BLaER1 treated with 17β-estradiol and CSF1 and Interleukin-3, amounts not matched to agents 10 nM and 100 nM (cell line): ENCODE measurements around the gene TMEM260.
A peak's percentile ranks its signal among the peaks of the same experiment; 100 is the strongest.
"Not testable (repeated sequence)": the region's sequence is repeated elsewhere in the genome, so short reads cannot be mapped to it uniquely, and the experiment has no call there.

Experiments used
- H3K27ac ChIP-seq, 11 experiments: shearing (Covaris generic); formaldehyde crosslinking; 2 replicates each; pipeline ENCODE4 v1.8.1; 2022
- H3K27me3 ChIP-seq, 11 experiments: shearing (Covaris generic); formaldehyde crosslinking; 2 replicates each; pipeline ENCODE4 v1.8.1; 2022
- H3K36me3 ChIP-seq, 11 experiments: shearing (Covaris generic); formaldehyde crosslinking; 2 replicates each; pipeline ENCODE4 v1.8.1; 2022
- H3K4me1 ChIP-seq, 10 experiments: shearing (Covaris generic); formaldehyde crosslinking; 2 replicates each; pipeline ENCODE4 v1.8.1; 2022
- H3K4me2 ChIP-seq, 11 experiments: shearing (Covaris generic); formaldehyde crosslinking; 2 replicates each; pipeline ENCODE4 v1.8.1; 2022
- H3K4me3 ChIP-seq, 10 experiments: shearing (Covaris generic); formaldehyde crosslinking; 2 replicates each; pipeline ENCODE4 v1.8.1; 2022
- H3K9ac ChIP-seq, 11 experiments: shearing (Covaris generic); formaldehyde crosslinking; 2 replicates each; pipeline ENCODE4 v1.8.1; 2022
- H3K9me3 ChIP-seq, 11 experiments: shearing (Covaris generic); formaldehyde crosslinking; replicated peaks in 1 of 11; 2 replicates each; pipeline ENCODE4 v1.8.1; 2022
- H4K20me1 ChIP-seq, 11 experiments: shearing (Covaris generic); formaldehyde crosslinking; 2 replicates each; pipeline ENCODE4 v1.8.1; 2022
- Cebpa-rat ChIP-seq, 11 experiments: shearing (Covaris generic); IDR thresholded peaks; 2 replicates each; pipeline ENCODE4 v1.8.1; 2022

Gene TMEM260

GRCh38 chr14:56659378-56659777, 79.8 kb downstream of the TMEM260 start:
- Histone ChIP-seq H3K27me3 (no peaks in the 10 kb centered on the region), H4K20me1 (0 out of 22 replicates have a peak, but pooled peaks cover 0 to 7% (median 0%) of the 10 kb centered on the region in 11 experiments), H3K9ac (no peak overlapping the region), H3K36me3 (no peaks in the 10 kb centered on the region), H3K4me1 (peaks cover 0 to 4% (median 0%) of the 10 kb centered on the region in 10 experiments; a peak in 1 of 20 replicates), H3K27ac (no peak overlapping the region), H3K9me3 (no peaks in the 10 kb centered on the region), H3K4me3 (no peak overlapping the region), H3K4me2 (no peak overlapping the region)
- TF ChIP-seq Cebpa-rat (IDR thresholded peaks at IDR 0.05) = no peak

- Histone ChIP-seq H3K4me2 (no peak overlapping the region), H3K4me3 (no peak overlapping the region), H3K9me3 (no peaks in the 10 kb centered on the region), H3K36me3 (no peaks in the 10 kb centered on the region), H3K27ac (peak overlapping the region in 1 of 11 experiments; percentile 28; a peak in 1 of 22 replicates), H3K27me3 (no peaks in the 10 kb centered on the region), H3K9ac (no peak overlapping the region), H4K20me1 (0 out of 22 replicates have a peak, but pooled peaks cover 0 to 7% (median 0%) of the 10 kb centered on the region in 11 experiments), H3K4me1 (peaks cover 0 to 4% (median 0%) of the 10 kb centered on the region in 10 experiments; a peak in 1 of 20 replicates)
- TF ChIP-seq Cebpa-rat (IDR thresholded peaks at IDR 0.05) = no peak
Measured at GRCh38 chr14:56659964-56660551, 80.5 kb downstream of the TMEM260 start.

GRCh38 chr14:56660677-56661389, 81.2 kb downstream of the TMEM260 start:
- Histone ChIP-seq H3K4me1 (peaks cover 0 to 4% (median 0%) of the 10 kb centered on the region in 10 experiments; a peak in 1 of 20 replicates), H3K4me2 (no peak overlapping the region), H4K20me1 (0 out of 22 replicates have a peak, but pooled peaks cover 0 to 7% (median 0%) of the 10 kb centered on the region in 11 experiments), H3K4me3 (no peak overlapping the region), H3K27ac (no peak overlapping the region; a peak in 1 of 22 replicates), H3K36me3 (no peaks in the 10 kb centered on the region), H3K9ac (no peak overlapping the region), H3K9me3 (no peaks in the 10 kb centered on the region), H3K27me3 (no peaks in the 10 kb centered on the region)
- TF ChIP-seq Cebpa-rat (IDR thresholded peaks at IDR 0.05) = no peak

GRCh38 chr14:56661478-56661877, 81.9 kb downstream of the TMEM260 start:
- Histone ChIP-seq H3K4me3 (no peak overlapping the region), H3K4me1 (peaks cover 0 to 4% (median 0%) of the 10 kb centered on the region in 10 experiments; a peak in 1 of 20 replicates), H3K27ac (no peak overlapping the region), H3K36me3 (no peaks in the 10 kb centered on the region), H3K4me2 (no peak overlapping the region), H3K9ac (no peak overlapping the region), H3K27me3 (no peaks in the 10 kb centered on the region), H4K20me1 (0 out of 22 replicates have a peak, but pooled peaks cover 0 to 7% (median 0%) of the 10 kb centered on the region in 11 experiments), H3K9me3 (peaks cover 0 to 5% (median 0%) of the 10 kb centered on the region in 11 experiments; a peak in 5 of 22 replicates)
- no peak for TF ChIP-seq Cebpa-rat (IDR thresholded peaks at IDR 0.05)

GRCh38 chr14:56664811-56665421, 85.3 kb downstream of the TMEM260 start:
- Histone ChIP-seq H3K4me2 (no peak overlapping the region), H3K36me3 (no peaks in the 10 kb centered on the region), H3K27me3 (no peaks in the 10 kb centered on the region), H3K4me3 (no peak overlapping the region), H3K9me3 (peaks cover 0 to 13% (median 6%) of the 10 kb centered on the region in 11 experiments; a peak in 9 of 22 replicates), H3K9ac (no peak overlapping the region), H3K4me1 (peaks cover 0 to 4% (median 0%) of the 10 kb centered on the region in 10 experiments; a peak in 1 of 20 replicates), H4K20me1 (no peaks in the 10 kb centered on the region), H3K27ac (no peak overlapping the region)
- TF ChIP-seq Cebpa-rat (IDR thresholded peaks at IDR 0.05) = no peak

GRCh38 chr14:56666294-56666693, 86.7 kb downstream of the TMEM260 start:
- H3K9me3 ChIP-seq = peaks cover 0 to 13% (median 6%) of the 10 kb centered on the region in 11 experiments; a peak in 9 of 22 replicates
- no peak for TF ChIP-seq Cebpa-rat (IDR thresholded peaks at IDR 0.05)
- H3K36me3 ChIP-seq = no peaks in the 10 kb centered on the region
- H3K4me2 ChIP-seq = no peak overlapping the region
- H3K4me3 ChIP-seq = no peak overlapping the region
- peaks cover 0 to 4% (median 0%) of the 10 kb centered on the region in 10 experiments; a peak in 1 of 20 replicates for H3K4me1 ChIP-seq
- no peak overlapping the region for H3K9ac ChIP-seq
- H3K27ac ChIP-seq = no peak overlapping the region
- no peaks in the 10 kb centered on the region for H3K27me3 ChIP-seq
- no peaks in the 10 kb centered on the region for H4K20me1 ChIP-seq

GRCh38 chr14:56666716-56667115, 87.1 kb downstream of the TMEM260 start:
- Histone ChIP-seq H4K20me1 (no peaks in the 10 kb centered on the region), H3K27ac (no peak overlapping the region), H3K27me3 (no peaks in the 10 kb centered on the region), H3K36me3 (no peaks in the 10 kb centered on the region), H3K4me2 (no peak overlapping the region), H3K4me3 (no peak overlapping the region), H3K9me3 (peaks cover 0 to 13% (median 6%) of the 10 kb centered on the region in 11 experiments; a peak in 9 of 22 replicates), H3K9ac (no peak overlapping the region), H3K4me1 (peaks cover 0 to 4% (median 0%) of the 10 kb centered on the region in 10 experiments; a peak in 1 of 20 replicates)
- TF ChIP-seq Cebpa-rat (IDR thresholded peaks at IDR 0.05) = no peak

- H3K4me2 ChIP-seq, H3K27ac ChIP-seq, H3K4me3 ChIP-seq, H3K4me1 ChIP-seq, H4K20me1 ChIP-seq, H3K27me3 ChIP-seq, H3K9ac ChIP-seq, H3K36me3 ChIP-seq: not testable (repeated sequence)
- H3K9me3 ChIP-seq = peaks cover 0 to 13% (median 6%) of the 10 kb centered on the region in 11 experiments; a peak in 9 of 22 replicates
Measured at GRCh38 chr14:56667290-56667689, 87.7 kb downstream of the TMEM260 start.

- TF ChIP-seq Cebpa-rat (IDR thresholded peaks at IDR 0.05) = no peak
- Histone ChIP-seq H3K4me3 (no peak overlapping the region), H3K9ac (no peak overlapping the region), H3K27ac (no peak overlapping the region), H3K4me2 (no peak overlapping the region), H3K27me3 (no peaks in the 10 kb centered on the region), H3K9me3 (0 out of 22 replicates have a peak, but pooled peaks cover 0 to 5% (median 0%) of the 10 kb centered on the region in 11 experiments), H3K4me1 (peaks cover 0 to 8% (median 0%) of the 10 kb centered on the region in 10 experiments; a peak in 6 of 20 replicates), H3K36me3 (no peaks in the 10 kb centered on the region), H4K20me1 (no peaks in the 10 kb centered on the region; a peak in 1 of 22 replicates)
Measured at GRCh38 chr14:56676042-56676441, 96.4 kb downstream of the TMEM260 start.
